Astrocyte (in vitro differentiated cells and primary cell): ENCODE measurements around the gene ACKR1. TPM values are rescaled to one million over a fixed set of nuclear protein-coding genes. Genes with fewer than 3 reads are reported as not detected.

Experiments used
- DNase-seq: peaks from one replicate; pipeline ENCODE4 v3.0.0-alpha.2; 2010; ENCODE audit warnings: low read depth
- FAIRE-seq: peaks from 2 replicates; lab custom pipeline; 2011; peaks lifted over from hg19 to GRCh38; lab: Jason Lieb, UNC
- H2AFZ ChIP-seq: 2 replicates; pipeline ENCODE4 v1.6.0; 2012; ENCODE audit warnings: low read depth, low read length, inconsistent platforms
- H3K27ac ChIP-seq: 2 replicates; pipeline ENCODE4 v1.5.1; 2011; ENCODE audit warnings: low read depth, low read length, inconsistent platforms
- H3K27me3 ChIP-seq: 2 replicates; pipeline ENCODE4 v1.6.0; 2011; ENCODE audit warnings: low read length, inconsistent platforms; ENCODE audit not compliant: insufficient read depth
- H3K36me3 ChIP-seq: 2 replicates; pipeline ENCODE4 v1.5.1; 2011; ENCODE audit warnings: low read length, inconsistent platforms; ENCODE audit not compliant: insufficient read depth
- H3K4me1 ChIP-seq: 2 replicates; pipeline ENCODE4 v1.5.1; 2011; ENCODE audit warnings: low read length, inconsistent platforms; ENCODE audit not compliant: insufficient read depth
- H3K4me2 ChIP-seq: 2 replicates; pipeline ENCODE4 v1.6.0; 2012; ENCODE audit warnings: low read length, inconsistent platforms
- H3K4me3 ChIP-seq: 2 replicates; pipeline ENCODE4 v1.5.1; 2011; ENCODE audit warnings: low read depth, mild to moderate bottlenecking, low read length, inconsistent platforms; ENCODE audit not compliant: insufficient read depth
- H3K79me2 ChIP-seq: 2 replicates; pipeline ENCODE4 v1.6.0; 2012; ENCODE audit warnings: mild to moderate bottlenecking, low read length, inconsistent platforms; ENCODE audit not compliant: insufficient read depth
- H3K9ac ChIP-seq: 2 replicates; pipeline ENCODE4 v1.6.0; 2012; ENCODE audit warnings: mild to moderate bottlenecking, low read length, inconsistent platforms
- H3K9me3 ChIP-seq: 2 replicates; pipeline ENCODE4 v1.5.1; 2012; ENCODE audit warnings: low read depth, mild to moderate bottlenecking, low read length, inconsistent platforms; ENCODE audit not compliant: insufficient read depth
- H4K20me1 ChIP-seq: 2 replicates; pipeline ENCODE4 v1.6.0; 2012; ENCODE audit warnings: low read length, inconsistent platforms; ENCODE audit not compliant: insufficient read depth
- H3K27ac Mint-ChIP-seq: one replicate; pipeline ENCODE4 v1.8.0; 2021; ENCODE audit warnings: mild to moderate bottlenecking, mixed read lengths; ENCODE audit not compliant: unreplicated experiment
- H3K27me3 Mint-ChIP-seq: one replicate; pipeline ENCODE4 v1.8.0; 2021; ENCODE audit warnings: low read depth, mixed read lengths; ENCODE audit not compliant: unreplicated experiment
- H3K36me3 Mint-ChIP-seq: one replicate; pipeline ENCODE4 v1.8.0; 2021; ENCODE audit warnings: low read depth, mixed read lengths; ENCODE audit not compliant: unreplicated experiment
- H3K4me1 Mint-ChIP-seq: one replicate; pipeline ENCODE4 v1.8.0; 2021; ENCODE audit warnings: low read depth, mixed read lengths; ENCODE audit not compliant: unreplicated experiment
- H3K4me3 Mint-ChIP-seq: one replicate; pipeline ENCODE4 v1.8.0; 2021; ENCODE audit warnings: mild to moderate bottlenecking, moderate library complexity, mixed read lengths; ENCODE audit not compliant: unreplicated experiment
- H3K9me3 Mint-ChIP-seq: one replicate; pipeline ENCODE4 v1.8.0; 2021; ENCODE audit warnings: mild to moderate bottlenecking, mixed read lengths; ENCODE audit not compliant: unreplicated experiment
- CTCF ChIP-seq: IDR thresholded peaks from 2 replicates; pipeline ENCODE4 v1.5.1; 2011; ENCODE audit warnings: low read depth, mild to moderate bottlenecking, inconsistent platforms, low read length, moderate library complexity; ENCODE audit not compliant: insufficient read depth
- EZH2 ChIP-seq: IDR thresholded peaks from 2 replicates; pipeline ENCODE4 v1.6.1; 2012; ENCODE audit warnings: mild to moderate bottlenecking, low read length, inconsistent platforms; ENCODE audit not compliant: insufficient read depth
- total RNA-seq: library from RNA; stranded (reverse); gene quantifications from 2 replicates; pipeline ENCODE4 v1.2.1, GENCODE V29; 2021

ACKR1 gene
- total RNA-seq, 1 donor from 2014 or later = 1.00 TPM

GRCh38 chr1:159173320-159173719, 31.4 kb upstream of the ACKR1 start:
- Mint-ChIP-seq H3K36me3 (no peaks in the 10 kb centered on the region), H3K4me1 (peaks cover 9% of the 10 kb centered on the region), H3K27ac (no peak overlapping the region), H3K4me3 (peak overlapping the region; percentile 86), H3K27me3 (peaks cover 27% of the 10 kb centered on the region), H3K9me3 (no peaks in the 10 kb centered on the region)
- H3K4me3 ChIP-seq = no peak overlapping the region
- DNase-seq (no peak), FAIRE-seq (no peak)
- no peak overlapping the region for H3K9ac ChIP-seq
- no peaks in the 10 kb centered on the region for H3K79me2 ChIP-seq
- no peaks in the 10 kb centered on the region for H3K36me3 ChIP-seq
- no peak overlapping the region for H3K27ac ChIP-seq
- no peak for TF ChIP-seq EZH2
- no peak for TF ChIP-seq CTCF
- H3K4me2 ChIP-seq = no peak overlapping the region
- no peak overlapping the region for H2AFZ ChIP-seq
- peaks cover 36% of the 10 kb centered on the region for H3K27me3 ChIP-seq
- H3K4me1 ChIP-seq = no peaks in the 10 kb centered on the region
- H3K9me3 ChIP-seq = no peaks in the 10 kb centered on the region
- no peaks in the 10 kb centered on the region for H4K20me1 ChIP-seq

- Histone ChIP-seq H3K27me3 (peaks cover 19% of the 10 kb centered on the region), H2AFZ (no peak overlapping the region), H3K9me3 (no peaks in the 10 kb centered on the region), H3K4me2 (no peak overlapping the region), H3K79me2 (no peaks in the 10 kb centered on the region), H3K36me3 (no peaks in the 10 kb centered on the region), H3K4me1 (no peaks in the 10 kb centered on the region), H3K27ac (no peak overlapping the region), H3K9ac (no peak overlapping the region), H4K20me1 (no peaks in the 10 kb centered on the region), H3K4me3 (no peak overlapping the region)
- Mint-ChIP-seq H3K36me3 (no peaks in the 10 kb centered on the region), H3K9me3 (no peaks in the 10 kb centered on the region), H3K4me1 (peaks cover 9% of the 10 kb centered on the region), H3K27ac (no peak overlapping the region), H3K27me3 (peaks cover 12% of the 10 kb centered on the region), H3K4me3 (no peak overlapping the region)
- DNase-seq (no peak), FAIRE-seq (no peak)
- TF ChIP-seq EZH2 (no peak), CTCF (no peak)
Observed at GRCh38 chr1:159175571-159175970, 29.1 kb upstream of the ACKR1 start.

GRCh38 chr1:159177272-159177907, 27.3 kb upstream of the ACKR1 start:
- H3K36me3 ChIP-seq = no peaks in the 10 kb centered on the region
- FAIRE-seq (no peak), DNase-seq (peak; percentile 59)
- no peak overlapping the region for H3K9ac ChIP-seq
- peaks cover 11% of the 10 kb centered on the region for H3K27me3 ChIP-seq
- H3K4me3 Mint-ChIP-seq = no peak overlapping the region
- H3K79me2 ChIP-seq = no peaks in the 10 kb centered on the region
- peaks cover 8% of the 10 kb centered on the region for H3K27me3 Mint-ChIP-seq
- no peak for TF ChIP-seq CTCF
- TF ChIP-seq EZH2 = no peak
- peaks cover 9% of the 10 kb centered on the region for H3K4me1 Mint-ChIP-seq
- no peak overlapping the region for H2AFZ ChIP-seq
- no peak overlapping the region for H3K27ac ChIP-seq
- H3K4me3 ChIP-seq = no peak overlapping the region
- H3K9me3 ChIP-seq = no peaks in the 10 kb centered on the region
- H3K27ac Mint-ChIP-seq = no peak overlapping the region
- H4K20me1 ChIP-seq = no peaks in the 10 kb centered on the region
- no peaks in the 10 kb centered on the region for H3K36me3 Mint-ChIP-seq
- H3K4me2 ChIP-seq = no peak overlapping the region
- H3K4me1 ChIP-seq = no peaks in the 10 kb centered on the region
- no peaks in the 10 kb centered on the region for H3K9me3 Mint-ChIP-seq
